ENCODE results near the gene PRR29.

PRR29 gene

GRCh38 chr17:64039106-64039400, 40.9 kb downstream of the PRR29 start:
- H3K27ac ChIP-seq (ENCODE audit: low read length): no peak overlapping the region
- no peak overlapping the region for H2AFZ ChIP-seq (ENCODE audit: low read depth, low read length)
- no peaks in the 10 kb centered on the region for H3K9me3 ChIP-seq (ENCODE audit: insufficient read depth, low read length)
- no peak overlapping the region for H3K4me2 ChIP-seq (ENCODE audit: low read length)
- H4K20me1 ChIP-seq (ENCODE audit: insufficient read depth, low read length): no peaks in the 10 kb centered on the region
- no peak overlapping the region for H3K9ac ChIP-seq (ENCODE audit: low read length)
- TF ChIP-seq CTCF (IDR thresholded peaks at IDR 0.05; ENCODE audit: low read depth, low read length): no peak
- no peak for TF ChIP-seq EZH2phosphoT487 (IDR thresholded peaks at IDR 0.05; ENCODE audit: low read depth)
- no peak overlapping the region for H3K4me3 ChIP-seq (ENCODE audit: low read length)
- peaks cover 51% of the 10 kb centered on the region for H3K36me3 ChIP-seq (replicated peaks; ENCODE audit: low read depth, low read length)
- H3K79me2 ChIP-seq (ENCODE audit: low read length): no peaks in the 10 kb centered on the region
- H3K4me1 ChIP-seq (ENCODE audit: low read length): no peaks in the 10 kb centered on the region
- no peaks in the 10 kb centered on the region for H3K27me3 ChIP-seq (ENCODE audit: low read depth, low read length)

GRCh38 chr17:64040206-64040605, 42.1 kb downstream of the PRR29 start:
- no peak for TF ChIP-seq CTCF (IDR thresholded peaks at IDR 0.05; ENCODE audit: low read depth, low read length)
- TF ChIP-seq EZH2phosphoT487 (IDR thresholded peaks at IDR 0.05; ENCODE audit: low read depth): no peak

GRCh38 chr17:64041912-64042311, 43.8 kb downstream of the PRR29 start:
- Histone ChIP-seq H3K27ac (ENCODE audit: low read length) (no peak overlapping the region), H3K36me3 (replicated peaks; ENCODE audit: low read depth, low read length) (peaks cover 77% of the 10 kb centered on the region), H2AFZ (ENCODE audit: low read depth, low read length) (no peak overlapping the region), H3K4me3 (ENCODE audit: low read length) (no peak overlapping the region), H3K9ac (ENCODE audit: low read length) (no peak overlapping the region), H3K79me2 (ENCODE audit: low read length) (no peaks in the 10 kb centered on the region), H4K20me1 (ENCODE audit: insufficient read depth, low read length) (no peaks in the 10 kb centered on the region), H3K4me1 (ENCODE audit: low read length) (no peaks in the 10 kb centered on the region), H3K4me2 (ENCODE audit: low read length) (no peak overlapping the region), H3K27me3 (ENCODE audit: low read depth, low read length) (no peaks in the 10 kb centered on the region), H3K9me3 (ENCODE audit: insufficient read depth, low read length) (no peaks in the 10 kb centered on the region)
- TF ChIP-seq EZH2phosphoT487 (IDR thresholded peaks at IDR 0.05; ENCODE audit: low read depth): no peak
- no peak for TF ChIP-seq CTCF (IDR thresholded peaks at IDR 0.05; ENCODE audit: low read depth, low read length)

More at GRCh38 chr17:64040206-64040605, 42.1 kb downstream of the PRR29 start:
- Histone ChIP-seq H3K4me2 (ENCODE audit: low read length) (no peak overlapping the region), H3K36me3 (replicated peaks; ENCODE audit: low read depth, low read length) (peaks cover 62% of the 10 kb centered on the region), H3K79me2 (ENCODE audit: low read length) (no peaks in the 10 kb centered on the region), H4K20me1 (ENCODE audit: insufficient read depth, low read length) (no peaks in the 10 kb centered on the region), H3K4me1 (ENCODE audit: low read length) (no peaks in the 10 kb centered on the region), H3K27ac (ENCODE audit: low read length) (no peak overlapping the region), H3K27me3 (ENCODE audit: low read depth, low read length) (no peaks in the 10 kb centered on the region), H3K4me3 (ENCODE audit: low read length) (no peak overlapping the region), H2AFZ (ENCODE audit: low read depth, low read length) (no peak overlapping the region), H3K9me3 (ENCODE audit: insufficient read depth, low read length) (no peaks in the 10 kb centered on the region), H3K9ac (ENCODE audit: low read length) (no peak overlapping the region)

- no peaks in the 10 kb centered on the region for H4K20me1 ChIP-seq (ENCODE audit: insufficient read depth, low read length)
- H3K4me1 ChIP-seq (ENCODE audit: low read length): no peaks in the 10 kb centered on the region
- H3K27me3 ChIP-seq (ENCODE audit: low read depth, low read length): no peaks in the 10 kb centered on the region
- no peak overlapping the region for H3K9ac ChIP-seq (ENCODE audit: low read length)
- peaks cover 78% of the 10 kb centered on the region for H3K36me3 ChIP-seq (replicated peaks; ENCODE audit: low read depth, low read length)
- TF ChIP-seq CTCF (IDR thresholded peaks at IDR 0.05; ENCODE audit: low read depth, low read length) (no peak), EZH2phosphoT487 (IDR thresholded peaks at IDR 0.05; ENCODE audit: low read depth) (no peak)
- H3K9me3 ChIP-seq (ENCODE audit: insufficient read depth, low read length): no peaks in the 10 kb centered on the region
- H3K4me3 ChIP-seq (ENCODE audit: low read length): no peak overlapping the region
- no peak overlapping the region for H3K4me2 ChIP-seq (ENCODE audit: low read length)
- no peaks in the 10 kb centered on the region for H3K79me2 ChIP-seq (ENCODE audit: low read length)
- H2AFZ ChIP-seq (ENCODE audit: low read depth, low read length): no peak overlapping the region
- no peak overlapping the region for H3K27ac ChIP-seq (ENCODE audit: low read length)
These were observed 44.7 kb downstream of the PRR29 start for GRCh38 chr17:64042700-64043485.
